Measurements from ENCODE around the gene CHD9NB.

CHD9NB gene

GRCh38 chr16:53022374-53022773 is 30.3 kb downstream of the CHD9NB start:
- DNase-seq: peak; percentile 58 to 65 (median 64)

- no peak for DNase-seq
Measured at GRCh38 chr16:53018834-53019416, 33.8 kb downstream of the CHD9NB start.

GRCh38 chr16:53014287-53014686 is 38.4 kb downstream of the CHD9NB start:
- no peak for DNase-seq

- no peak for DNase-seq
Measured at GRCh38 chr16:53007095-53007494, 45.6 kb downstream of the CHD9NB start.

DNA sequence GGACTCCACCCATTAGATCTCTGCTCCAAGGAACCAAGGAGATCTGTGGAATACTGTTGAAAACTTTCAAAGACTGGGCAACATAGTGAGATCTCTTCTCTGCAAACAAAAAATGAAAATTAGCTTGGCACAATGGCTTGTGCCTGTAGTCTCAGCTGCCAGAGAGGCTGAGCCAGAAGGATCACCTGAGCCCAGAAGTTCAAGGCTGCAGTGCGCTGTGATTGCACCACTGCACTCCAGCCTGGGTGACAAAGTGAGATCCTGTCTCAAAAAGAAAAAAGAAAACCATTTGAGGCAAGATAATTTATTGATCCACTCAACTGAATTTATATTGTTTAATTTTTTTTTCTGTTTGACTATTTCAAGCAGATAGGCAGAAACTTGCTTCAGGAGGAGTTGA is 54.8 kb downstream of the CHD9NB start:
- DNase-seq: no peak

- DNase-seq: no peak
Measured at GRCh38 chr16:52994942-52995341, 57.8 kb downstream of the CHD9NB start.

DNA sequence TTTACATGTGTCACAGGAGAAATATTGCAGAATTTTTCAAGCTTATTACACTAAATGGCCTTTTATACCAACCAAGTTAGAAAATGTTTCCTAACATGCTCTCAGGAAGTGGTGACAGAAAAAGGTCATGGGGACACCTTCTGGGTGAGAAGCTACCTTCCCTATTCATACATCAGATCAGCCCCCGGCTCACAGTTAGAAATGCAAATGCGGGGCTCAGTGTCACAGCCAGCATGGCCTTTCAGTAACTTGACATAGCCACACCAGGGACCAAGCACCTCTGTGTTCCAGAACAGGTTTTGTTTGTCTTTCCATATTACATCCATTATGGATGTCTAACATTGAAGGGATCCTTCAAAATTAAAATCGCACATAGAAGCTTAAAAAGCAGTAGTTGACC is 59.5 kb downstream of the CHD9NB start:
- no peak for DNase-seq

- DNase-seq: no peak
Measured at GRCh38 chr16:52991572-52991971, 61.1 kb downstream of the CHD9NB start.

Measured in suppressor macrophage treated with lipopolysaccharide for 1 hour (primary cell).